ENCODE data around the gene PTGER1.

PTGER1 gene

DNA sequence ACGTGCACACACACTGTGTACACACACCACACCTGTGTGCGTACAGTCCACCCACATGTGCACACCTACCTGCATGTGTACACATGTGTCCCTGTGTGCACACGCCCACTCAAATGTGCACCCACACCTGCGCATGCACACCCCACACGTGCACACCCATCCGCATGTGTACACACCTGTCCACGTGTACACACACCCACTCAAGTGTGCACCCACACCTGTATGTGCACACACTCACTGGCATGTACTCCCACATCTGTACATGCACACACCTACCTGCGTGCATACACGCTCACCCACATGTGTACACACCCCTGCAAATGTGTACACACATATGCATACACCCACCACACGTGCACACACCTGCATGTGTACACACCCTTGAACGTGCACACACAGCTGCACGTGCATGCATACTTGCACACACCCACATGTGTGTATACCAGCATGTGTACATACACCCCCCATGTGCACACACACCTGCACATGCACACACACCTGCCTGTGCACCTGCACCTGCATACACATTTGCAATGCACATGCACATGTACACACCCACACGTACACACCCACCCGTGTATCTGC is 31.4 kb downstream of the PTGER1 start:
- no peak overlapping the region for H3K27ac ChIP-seq
- TF ChIP-seq, protein P1, sequence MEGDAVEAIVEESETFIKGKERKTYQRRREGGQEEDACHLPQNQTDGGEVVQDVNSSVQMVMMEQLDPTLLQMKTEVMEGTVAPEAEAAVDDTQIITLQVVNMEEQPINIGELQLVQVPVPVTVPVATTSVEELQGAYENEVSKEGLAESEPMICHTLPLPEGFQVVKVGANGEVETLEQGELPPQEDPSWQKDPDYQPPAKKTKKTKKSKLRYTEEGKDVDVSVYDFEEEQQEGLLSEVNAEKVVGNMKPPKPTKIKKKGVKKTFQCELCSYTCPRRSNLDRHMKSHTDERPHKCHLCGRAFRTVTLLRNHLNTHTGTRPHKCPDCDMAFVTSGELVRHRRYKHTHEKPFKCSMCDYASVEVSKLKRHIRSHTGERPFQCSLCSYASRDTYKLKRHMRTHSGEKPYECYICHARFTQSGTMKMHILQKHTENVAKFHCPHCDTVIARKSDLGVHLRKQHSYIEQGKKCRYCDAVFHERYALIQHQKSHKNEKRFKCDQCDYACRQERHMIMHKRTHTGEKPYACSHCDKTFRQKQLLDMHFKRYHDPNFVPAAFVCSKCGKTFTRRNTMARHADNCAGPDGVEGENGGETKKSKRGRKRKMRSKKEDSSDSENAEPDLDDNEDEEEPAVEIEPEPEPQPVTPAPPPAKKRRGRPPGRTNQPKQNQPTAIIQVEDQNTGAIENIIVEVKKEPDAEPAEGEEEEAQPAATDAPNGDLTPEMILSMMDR (IDR thresholded peaks at IDR 0.05): no peak
- no peak for TF ChIP-seq ZFX (IDR thresholded peaks at IDR 0.05; ENCODE audit: borderline replicate concordance)

DNA sequence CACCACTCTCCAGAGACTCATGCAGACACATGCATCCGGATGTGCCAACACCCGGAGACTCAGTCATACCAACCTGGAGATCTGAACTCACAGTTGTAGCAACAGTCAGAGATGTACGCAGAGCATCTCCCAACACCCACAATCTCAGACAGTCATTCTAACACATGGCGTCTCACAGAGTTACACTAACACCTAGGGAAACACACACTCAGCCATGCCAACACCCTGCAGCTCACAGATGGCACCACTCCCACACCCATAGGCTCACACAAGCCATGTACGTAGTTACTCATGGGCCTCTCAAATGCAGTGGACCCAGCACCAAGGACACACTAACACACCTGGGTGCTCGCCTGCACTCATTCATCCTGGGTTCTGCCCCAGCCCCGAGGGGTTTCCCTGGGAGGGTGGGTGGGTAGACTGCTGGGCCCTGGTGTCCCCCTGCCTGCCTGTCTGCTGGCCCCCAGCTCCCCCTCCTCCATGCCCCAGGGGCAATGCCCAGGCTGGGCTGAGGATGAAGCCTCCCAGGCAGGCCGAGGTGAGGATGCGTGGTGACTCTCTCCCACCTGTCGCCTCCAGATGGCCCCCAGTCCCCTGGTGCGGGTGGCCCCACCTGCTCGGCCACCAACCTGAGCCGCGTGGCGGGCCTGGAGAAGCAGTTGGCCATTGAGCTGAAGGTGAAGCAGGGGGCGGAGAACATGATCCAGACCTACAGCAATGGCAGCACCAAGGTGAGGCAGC is 32.1 kb downstream of the PTGER1 start:
- no peak overlapping the region for H3K27ac ChIP-seq
- TF ChIP-seq, protein P1 (IDR thresholded peaks at IDR 0.05): no peak
- TF ChIP-seq ZFX (IDR thresholded peaks at IDR 0.05; ENCODE audit: borderline replicate concordance): no peak

DNA sequence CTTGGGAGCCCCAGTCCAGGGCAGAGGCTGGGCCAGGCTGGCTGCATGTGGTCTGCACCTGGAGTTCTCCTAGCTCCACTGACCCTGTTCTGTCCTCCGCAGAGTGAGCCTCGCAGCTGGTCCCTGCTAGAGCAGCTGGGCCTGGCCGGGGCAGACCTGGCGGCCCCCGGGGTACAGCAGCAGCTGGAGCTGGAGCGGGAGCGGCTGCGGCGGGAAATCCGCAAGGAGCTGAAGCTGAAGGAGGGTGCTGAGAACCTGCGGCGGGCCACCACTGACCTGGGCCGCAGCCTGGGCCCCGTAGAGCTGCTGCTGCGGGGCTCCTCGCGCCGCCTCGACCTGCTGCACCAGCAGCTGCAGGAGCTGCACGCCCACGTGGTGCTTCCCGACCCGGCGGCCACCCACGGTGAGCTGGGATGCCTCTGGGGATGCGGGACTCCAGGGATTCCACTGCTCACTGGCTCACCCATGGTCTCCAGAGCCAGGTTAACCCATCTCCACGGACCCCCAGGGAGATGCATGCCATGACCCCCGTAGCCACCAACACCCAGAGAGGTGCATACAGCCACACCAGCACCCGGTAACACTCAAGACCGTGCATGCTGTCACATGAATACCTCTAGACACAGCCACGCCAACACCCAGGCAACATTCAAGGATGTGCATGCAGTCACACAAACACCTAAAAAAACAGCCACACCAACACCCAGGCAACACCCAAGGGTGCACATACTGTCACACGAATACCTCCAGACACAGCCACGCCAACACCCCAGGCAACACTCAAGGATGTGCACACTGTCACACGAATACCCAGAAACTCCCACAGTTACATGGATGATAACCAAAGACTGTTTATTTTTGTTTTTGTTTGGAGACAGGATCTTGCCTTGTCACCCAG is 33.9 kb downstream of the PTGER1 start:
- TF ChIP-seq ZFX (IDR thresholded peaks at IDR 0.05; ENCODE audit: borderline replicate concordance): no peak
- TF ChIP-seq, protein P1 (IDR thresholded peaks at IDR 0.05): no peak
- H3K27ac ChIP-seq: no peak overlapping the region

DNA sequence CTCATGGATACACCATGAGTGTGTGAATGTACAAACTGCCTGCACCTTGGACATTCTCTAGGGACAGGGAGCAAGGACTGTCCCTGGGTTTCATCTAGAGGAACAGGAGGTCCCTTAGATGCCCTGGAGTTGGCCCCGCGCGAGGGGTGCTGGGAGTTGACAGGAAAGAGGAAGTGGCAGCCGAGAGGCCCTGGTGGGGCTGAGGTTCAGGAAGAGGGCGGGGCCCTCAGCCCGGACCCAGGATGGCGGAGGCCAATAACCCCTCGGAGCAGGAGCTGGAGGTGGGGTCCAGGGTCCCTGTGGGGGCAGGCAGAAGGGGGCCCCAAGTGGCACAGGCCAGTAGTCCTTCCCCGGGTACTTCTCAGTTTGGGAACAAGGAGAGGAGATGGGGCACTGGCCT is 35.1 kb downstream of the PTGER1 start:
- no peak for TF ChIP-seq ZFX (IDR thresholded peaks at IDR 0.05; ENCODE audit: borderline replicate concordance)
- TF ChIP-seq, protein P1 (IDR thresholded peaks at IDR 0.05): no peak
- no peak overlapping the region for H3K27ac ChIP-seq

DNA sequence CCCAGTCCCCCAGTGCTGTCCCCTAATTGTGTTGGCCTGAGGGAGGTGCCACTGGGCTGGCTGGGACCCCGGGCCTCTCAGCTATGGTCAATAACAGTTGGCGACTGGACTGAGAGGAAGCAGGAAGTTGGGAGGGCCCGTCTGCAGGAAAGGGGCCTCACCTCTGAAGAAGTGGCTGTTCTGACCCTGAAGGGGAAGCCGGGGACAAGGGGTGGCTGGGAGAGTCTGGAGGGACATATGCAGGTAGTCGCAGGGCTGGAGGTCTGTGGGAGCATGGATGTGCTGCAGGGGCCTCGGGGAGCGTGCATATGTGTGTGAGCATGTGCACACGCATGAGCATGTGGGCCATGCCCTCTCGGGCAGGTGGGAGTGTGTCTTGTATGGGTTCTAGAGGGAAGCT is 36.1 kb downstream of the PTGER1 start:
- no peak overlapping the region for H3K27ac ChIP-seq

DNA sequence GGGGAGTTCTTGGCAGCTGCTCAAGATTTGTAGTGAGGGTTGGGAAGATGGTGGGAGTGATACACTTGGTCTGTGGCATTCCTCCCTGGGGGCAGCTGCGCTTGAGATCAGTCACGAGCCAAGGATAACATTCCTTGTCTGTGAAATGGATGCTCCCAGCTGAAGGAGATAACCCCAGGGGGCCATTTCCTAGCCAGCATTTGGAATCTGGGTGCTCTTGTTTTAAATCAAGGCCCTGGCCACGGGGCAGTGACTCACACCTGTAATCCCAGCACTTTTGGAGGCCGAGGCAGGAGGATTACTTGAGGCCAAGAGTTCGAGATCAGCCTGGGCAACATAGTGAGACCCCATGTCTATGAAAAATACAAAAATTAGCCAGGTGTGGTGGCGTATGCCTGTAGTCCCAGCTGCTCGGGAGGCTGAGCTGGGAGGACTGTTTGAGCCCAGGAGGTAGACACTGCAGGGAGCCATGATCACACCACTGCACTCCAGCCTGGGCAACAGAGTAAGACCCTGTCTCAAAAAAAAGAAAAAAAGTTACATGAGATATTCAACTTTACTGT is 37.5 kb downstream of the PTGER1 start:
- TF ChIP-seq, protein P1 (IDR thresholded peaks at IDR 0.05): no peak
- no peak for TF ChIP-seq ZFX (IDR thresholded peaks at IDR 0.05; ENCODE audit: borderline replicate concordance)
- no peak overlapping the region for H3K27ac ChIP-seq

More for the DNA sequence above, 36.1 kb downstream of the PTGER1 start:
- TF ChIP-seq, protein P1 (IDR thresholded peaks at IDR 0.05): no peak
- no peak for TF ChIP-seq ZFX (IDR thresholded peaks at IDR 0.05; ENCODE audit: borderline replicate concordance)
